Upper lobe of left lung (tissue), 6 donors: ENCODE results near the gene PTPN1. TPM values are rescaled to one million over a fixed set of nuclear protein-coding genes. Genes with fewer than 3 reads are reported as not detected.
A peak's percentile ranks its signal among the peaks of the same experiment; 100 is the strongest.

Source experiments
- ATAC-seq, 2 donors: fragments of 200-7000 bp; cut with Tn5 transposase; one replicate each; pipeline ENCODE4 v1.9.1; 2022; ENCODE audit warnings: mild to moderate bottlenecking in 2 of 2, moderate library complexity in 2 of 2; ENCODE audit not compliant: low FRiP score in 2 of 2
- DNase-seq, 2 donors: peaks; one replicate each; pipeline ENCODE4 v3.0.0-alpha.2; 2019 to 2020
- H3K27ac ChIP-seq, 4 donors: fragments of 200-600 bp; sonication (generic); one replicate each; pipeline ENCODE4 v1.5.1; 2016 to 2019
- H3K27me3 ChIP-seq, 4 donors: fragments of 200-600 bp; sonication (generic); one replicate each; pipeline ENCODE4 v1.5.1; 2017 to 2019
- H3K36me3 ChIP-seq, 4 donors: fragments of 200-600 bp; sonication (generic); one replicate each; pipeline ENCODE4 v1.5.1; 2016 to 2019
- H3K4me1 ChIP-seq, 4 donors: fragments of 200-600 bp; sonication (generic); one replicate each; pipeline ENCODE4 v1.5.1; 2018 to 2019
- H3K4me3 ChIP-seq, 4 donors: fragments of 200-600 bp; sonication (generic); one replicate each; pipeline ENCODE4 v1.5.1; 2017 to 2019; ENCODE audit warnings: mild to moderate bottlenecking in 2 of 4, moderate library complexity in 1 of 4
- H3K9me3 ChIP-seq, 4 donors: fragments of 200-600 bp; sonication (generic); one replicate each; pipeline ENCODE4 v1.5.1; 2018 to 2019
- EP300 ChIP-seq, 4 donors: sonication (generic); formaldehyde crosslinking; IDR thresholded peaks; one replicate each; pipeline ENCODE4 v1.5.1; 2017; ENCODE audit warnings: antibody characterized with exemption in 4 of 4, control low read depth in 2 of 4
- POLR2A ChIP-seq, 4 donors: fragments of 450-650 bp; IDR thresholded peaks; one replicate each; pipeline ENCODE4 v1.5.1; 2016 to 2017; ENCODE audit warnings: antibody characterized with exemption in 4 of 4, mild to moderate bottlenecking in 2 of 4
- POLR2AphosphoS5 ChIP-seq, 2 donors: sonication (generic); formaldehyde crosslinking; IDR thresholded peaks; one replicate each; pipeline ENCODE4 v1.5.1; 2017; ENCODE audit warnings: antibody characterized with exemption in 2 of 2
- WGBS, 2 donors: methylation state at CpG; one replicate each; pipeline ENCODE4 v1.1.5; 2017 to 2018; 5-methylcytosine and 5-hydroxymethylcytosine counted together
- total RNA-seq, 6 donors: library from RNA; depleted of rRNA in 4 of 6; stranded (reverse); fragments of >200 nt in 4 of 6; gene quantifications; one replicate each; pipeline versions ENCODE4 v1.1.0 to v1.2.1, GENCODE V29; 2016 to 2021
- TF ChIP-seq, protein P1 (sequence below), 6 experiments: fragments of 450-650 bp in 4 of 6; fragments of 200-600 bp in 2 of 6; sonication (generic) in 2 of 6; IDR thresholded peaks; one replicate each; pipeline ENCODE4 v1.5.1; 2016 to 2019; ENCODE audit warnings: antibody characterized with exemption in 6 of 6
- donor health status: DM: no; HTN: no; CAD: no; lungs with moderate emphysema.
- donor health status: DM: no; HTN: yes; CAD: no; lungs with severe emphysema.

PTPN1 gene
- total RNA-seq, 6 donors from 2014 or later, result 75.1 to 137 (median 96.1) TPM

DNA sequence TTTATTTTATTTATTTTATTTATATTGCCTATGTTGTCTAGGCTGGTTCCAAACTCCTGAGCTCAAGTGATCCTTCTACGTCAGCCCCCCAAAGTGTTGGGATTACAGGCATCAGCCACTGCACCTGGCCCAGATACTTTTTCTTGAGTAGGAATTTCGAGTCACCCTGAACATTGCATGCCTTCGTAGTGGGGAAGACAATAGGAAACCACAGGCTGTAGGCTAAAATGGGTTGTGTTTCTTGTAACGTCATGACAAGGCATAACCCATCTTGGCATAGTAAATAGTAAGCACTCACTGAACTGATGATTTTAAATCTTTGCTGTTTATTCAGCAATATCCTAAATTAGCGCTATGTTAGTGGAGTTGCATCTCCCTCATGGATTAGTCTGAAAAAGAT, 34.9 kb downstream of the PTPN1 start:
- Histone ChIP-seq H3K4me3 (no peak overlapping the region), H3K27me3 (no peaks in the 10 kb centered on the region), H3K9me3 (no peaks in the 10 kb centered on the region), H3K27ac (peak overlapping the region in 1 of 4 donors; percentile 38), H3K36me3 (peaks cover 0 to 6% (median 2%) of the 10 kb centered on the region in 4 donors), H3K4me1 (peaks cover 75 to 96% (median 82%) of the 10 kb centered on the region in 4 donors)
- no peak for DNase-seq
- no peak for ATAC-seq
- TF ChIP-seq EP300 (IDR thresholded peaks at IDR 0.05) (no peak), POLR2A (IDR thresholded peaks at IDR 0.05) (no peak), POLR2AphosphoS5 (IDR thresholded peaks at IDR 0.05) (no peak)
- TF ChIP-seq, protein P1, sequence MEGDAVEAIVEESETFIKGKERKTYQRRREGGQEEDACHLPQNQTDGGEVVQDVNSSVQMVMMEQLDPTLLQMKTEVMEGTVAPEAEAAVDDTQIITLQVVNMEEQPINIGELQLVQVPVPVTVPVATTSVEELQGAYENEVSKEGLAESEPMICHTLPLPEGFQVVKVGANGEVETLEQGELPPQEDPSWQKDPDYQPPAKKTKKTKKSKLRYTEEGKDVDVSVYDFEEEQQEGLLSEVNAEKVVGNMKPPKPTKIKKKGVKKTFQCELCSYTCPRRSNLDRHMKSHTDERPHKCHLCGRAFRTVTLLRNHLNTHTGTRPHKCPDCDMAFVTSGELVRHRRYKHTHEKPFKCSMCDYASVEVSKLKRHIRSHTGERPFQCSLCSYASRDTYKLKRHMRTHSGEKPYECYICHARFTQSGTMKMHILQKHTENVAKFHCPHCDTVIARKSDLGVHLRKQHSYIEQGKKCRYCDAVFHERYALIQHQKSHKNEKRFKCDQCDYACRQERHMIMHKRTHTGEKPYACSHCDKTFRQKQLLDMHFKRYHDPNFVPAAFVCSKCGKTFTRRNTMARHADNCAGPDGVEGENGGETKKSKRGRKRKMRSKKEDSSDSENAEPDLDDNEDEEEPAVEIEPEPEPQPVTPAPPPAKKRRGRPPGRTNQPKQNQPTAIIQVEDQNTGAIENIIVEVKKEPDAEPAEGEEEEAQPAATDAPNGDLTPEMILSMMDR (IDR thresholded peaks at IDR 0.05), result no peak
- WGBS, 2 donors, result 84% methylated on average over 5 of the region's 5 CpGs

DNA sequence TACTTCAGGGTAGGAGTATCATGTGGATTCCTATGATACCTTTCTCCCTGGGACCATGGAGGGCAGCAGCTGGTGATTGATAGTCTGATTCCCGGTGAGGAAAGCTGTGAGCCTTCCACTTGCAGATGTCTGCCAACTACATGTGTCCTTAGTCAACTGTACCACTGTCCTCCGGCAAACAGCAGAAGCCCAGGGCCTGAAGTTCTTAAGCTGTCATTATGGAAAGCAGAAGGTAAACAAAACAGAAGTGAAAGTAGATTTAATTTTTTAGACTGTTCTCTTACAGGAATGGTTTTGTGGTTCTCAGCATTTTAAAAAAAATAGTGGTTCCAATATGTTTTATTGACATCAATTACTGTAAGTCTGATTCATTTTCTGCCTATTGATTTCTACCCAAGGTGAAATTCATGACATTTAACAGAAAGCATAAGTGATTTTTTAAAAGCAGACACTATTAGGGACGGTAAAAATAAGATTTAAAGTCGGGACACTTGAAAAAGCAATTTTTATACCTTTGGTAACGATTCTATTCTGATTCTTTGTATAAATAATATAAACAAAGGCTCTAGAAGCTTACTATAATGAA, 36.6 kb downstream of the PTPN1 start:
- Histone ChIP-seq H3K4me1 (peaks cover 58 to 90% (median 79%) of the 10 kb centered on the region in 4 donors), H3K27ac (peak overlapping the region; percentile 5 to 39 (median 28)), H3K4me3 (no peak overlapping the region), H3K36me3 (peaks cover 0 to 8% (median 3%) of the 10 kb centered on the region in 4 donors), H3K27me3 (no peaks in the 10 kb centered on the region), H3K9me3 (no peaks in the 10 kb centered on the region)
- no peak for DNase-seq
- no peak for TF ChIP-seq POLR2A (IDR thresholded peaks at IDR 0.05)
- TF ChIP-seq, protein P1 (IDR thresholded peaks at IDR 0.05), result no peak
- no peak for TF ChIP-seq POLR2AphosphoS5 (IDR thresholded peaks at IDR 0.05)
- no peak for TF ChIP-seq EP300 (IDR thresholded peaks at IDR 0.05)
- WGBS, 2 donors, result 50 to 52% methylated on average over 5 of the region's 5 CpGs
- peak in 1 of 2 donors; percentile 53 for ATAC-seq

DNA sequence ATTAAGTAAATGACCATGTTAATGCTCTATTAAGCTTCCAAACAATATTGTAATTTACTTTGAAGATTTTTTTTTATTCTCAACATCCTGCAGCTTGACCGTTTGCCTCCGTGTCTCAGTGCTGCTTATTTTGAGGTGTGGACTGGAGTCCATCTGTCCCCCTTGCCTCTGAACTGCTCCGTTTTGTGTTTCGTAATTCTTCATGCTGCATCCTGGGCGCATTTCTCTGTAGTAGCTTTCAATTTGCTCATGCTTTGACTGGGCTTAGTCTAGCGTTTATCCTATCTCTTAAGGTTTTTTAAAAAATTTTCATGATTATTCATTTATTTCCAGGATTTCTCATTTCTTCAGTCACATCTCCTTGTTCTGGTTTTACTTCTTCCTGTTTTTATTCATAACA, 37.8 kb downstream of the PTPN1 start:
- peak overlapping the region in 3 of 4 donors; percentile 28 to 31 (median 30) for H3K27ac ChIP-seq
- H3K4me3 ChIP-seq, result no peak overlapping the region
- H3K4me1 ChIP-seq, result peaks cover 47 to 79% (median 68%) of the 10 kb centered on the region in 4 donors
- 64 to 67% methylated on average over 6 of the region's 6 CpGs for WGBS, 2 donors
- TF ChIP-seq, protein P1 (IDR thresholded peaks at IDR 0.05), result no peak
- no peak for TF ChIP-seq POLR2A (IDR thresholded peaks at IDR 0.05)
- no peak for TF ChIP-seq EP300 (IDR thresholded peaks at IDR 0.05)
- no peak for TF ChIP-seq POLR2AphosphoS5 (IDR thresholded peaks at IDR 0.05)
- no peaks in the 10 kb centered on the region for H3K9me3 ChIP-seq
- ATAC-seq (no peak), DNase-seq (no peak)
- peaks cover 0 to 8% (median 3%) of the 10 kb centered on the region in 4 donors for H3K36me3 ChIP-seq
- H3K27me3 ChIP-seq, result no peaks in the 10 kb centered on the region

DNA sequence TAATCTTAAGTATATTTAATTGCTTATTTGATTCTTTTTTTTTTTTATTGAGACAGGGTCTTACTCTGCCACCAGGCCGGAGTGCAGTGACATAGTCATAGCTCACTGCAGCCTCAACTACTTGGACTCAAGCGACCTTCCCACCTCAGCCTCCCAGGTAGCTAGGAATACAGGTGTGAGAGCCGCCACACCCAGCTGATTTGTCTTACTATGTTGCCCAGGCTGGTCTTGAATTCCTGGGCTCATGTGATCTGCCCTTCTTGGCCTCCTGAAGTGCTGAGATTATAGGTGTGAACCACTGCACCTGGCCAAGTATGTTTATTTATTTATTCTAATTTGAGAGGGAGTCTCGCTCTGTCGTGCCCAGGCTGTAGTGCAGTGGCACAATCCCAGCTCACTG, 38.2 kb downstream of the PTPN1 start:
- H3K36me3 ChIP-seq, result peaks cover 0 to 8% (median 3%) of the 10 kb centered on the region in 4 donors
- no peak overlapping the region for H3K4me3 ChIP-seq
- H3K9me3 ChIP-seq, result no peaks in the 10 kb centered on the region
- peak overlapping the region in 3 of 4 donors; percentile 9 to 31 (median 28) for H3K27ac ChIP-seq
- H3K4me1 ChIP-seq, result peaks cover 43 to 75% (median 64%) of the 10 kb centered on the region in 4 donors
- TF ChIP-seq POLR2AphosphoS5 (IDR thresholded peaks at IDR 0.05) (no peak), EP300 (IDR thresholded peaks at IDR 0.05) (no peak)
- TF ChIP-seq, protein P1 (IDR thresholded peaks at IDR 0.05), result no peak
- ATAC-seq, result peak in 1 of 2 donors; percentile 78
- H3K27me3 ChIP-seq, result no peaks in the 10 kb centered on the region
- DNase-seq, result peak in 1 of 2 donors; percentile 64
- 78 to 89% methylated on average over 5 of the region's 5 CpGs for WGBS, 2 donors

DNA sequence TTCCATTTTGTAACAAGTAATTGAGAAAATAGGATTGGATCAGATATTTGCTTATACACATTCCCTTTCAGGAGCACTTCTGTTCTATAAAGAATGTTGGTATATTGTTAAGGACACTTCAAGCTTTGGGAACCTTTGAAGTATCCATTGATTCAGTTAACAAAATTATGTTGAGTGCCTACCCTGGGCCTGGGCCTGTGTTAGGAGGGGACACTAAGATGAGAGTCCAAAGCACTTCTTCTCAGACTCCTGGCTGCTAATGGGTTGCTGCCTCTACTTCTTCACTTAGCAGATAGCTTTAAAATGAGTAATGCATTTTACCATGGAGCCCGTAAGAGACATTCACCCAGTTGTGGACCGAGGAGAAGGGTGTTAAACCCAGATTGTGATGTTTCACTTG, 40.3 kb downstream of the PTPN1 start:
- Histone ChIP-seq H3K27me3 (no peaks in the 10 kb centered on the region), H3K4me1 (peaks cover 28 to 60% (median 48%) of the 10 kb centered on the region in 4 donors), H3K4me3 (no peak overlapping the region), H3K27ac (peak overlapping the region; percentile 17 to 48 (median 21)), H3K36me3 (peaks cover 0 to 8% (median 3%) of the 10 kb centered on the region in 4 donors), H3K9me3 (no peaks in the 10 kb centered on the region)
- TF ChIP-seq POLR2A (IDR thresholded peaks at IDR 0.05), result peak in 1 of 4 donors; percentile 10
- no peak for TF ChIP-seq EP300 (IDR thresholded peaks at IDR 0.05)
- TF ChIP-seq, protein P1 (IDR thresholded peaks at IDR 0.05), result no peak
- no peak for TF ChIP-seq POLR2AphosphoS5 (IDR thresholded peaks at IDR 0.05)
- ATAC-seq (peak in 1 of 2 donors; percentile 62), DNase-seq (no peak)
- WGBS, 2 donors, result 62 to 79% methylated on average over 2 of the region's 2 CpGs
